ENCODE measurements around the gene TFF3.

The TFF3 gene

DNA sequence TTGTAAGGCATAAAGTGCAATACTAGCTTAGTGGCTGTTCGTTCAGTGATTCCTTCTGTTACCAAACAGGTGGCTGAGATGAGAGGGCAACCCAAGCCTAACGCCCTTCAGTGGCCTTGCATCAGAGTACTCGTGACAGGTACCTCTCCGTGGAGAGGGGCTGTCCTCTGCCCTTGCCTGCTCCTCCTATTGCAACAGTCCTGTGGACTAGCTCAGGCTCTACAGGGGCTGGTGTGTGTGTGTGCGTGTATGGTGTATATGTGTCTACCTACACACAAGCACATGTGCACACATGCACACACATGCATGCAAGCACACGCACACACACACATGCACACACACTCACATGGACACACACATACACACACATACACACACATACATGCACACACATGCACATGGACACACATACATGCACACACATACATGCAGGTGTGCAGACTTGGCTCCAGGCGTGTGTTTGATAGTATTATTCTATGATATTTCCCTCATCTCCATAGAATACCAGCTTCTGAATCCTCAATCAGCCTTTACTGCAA is 15.1 kb downstream of the TFF3 start:
- no peak for TF ChIP-seq EZH2phosphoT487 (conservative IDR thresholded peaks at IDR 0.05; ENCODE audit: low read length)
- no peak for TF ChIP-seq CTCF (IDR thresholded peaks at IDR 0.05; ENCODE audit: insufficient read depth, low read length, poor library complexity, severe bottlenecking)
- no peak overlapping the region for H3K9ac ChIP-seq (ENCODE audit: low read length)
- H3K27ac ChIP-seq (ENCODE audit: low read depth, low read length) = no peak overlapping the region
- H3K27me3 ChIP-seq (ENCODE audit: low read length) = no peaks in the 10 kb centered on the region
- H3K4me3 ChIP-seq (ENCODE audit: insufficient read depth, low read length, poor library complexity, severe bottlenecking) = no peak overlapping the region
- H3K36me3 ChIP-seq (ENCODE audit: low read length) = no peaks in the 10 kb centered on the region
- H3K9me2 ChIP-seq (replicated peaks; ENCODE audit: insufficient read depth, low read length) = no peaks in the 10 kb centered on the region
- H3F3A ChIP-seq (ENCODE audit: insufficient read depth) = no peaks in the 10 kb centered on the region
- H3K9me3 ChIP-seq (ENCODE audit: insufficient read depth, low read length) = no peaks in the 10 kb centered on the region
- H3K79me2 ChIP-seq (ENCODE audit: insufficient read depth, low read length) = no peaks in the 10 kb centered on the region
- no peaks in the 10 kb centered on the region for H4K20me1 ChIP-seq (ENCODE audit: low read depth, low read length)
- H2AFZ ChIP-seq (ENCODE audit: low read depth, low read length, severe bottlenecking) = no peak overlapping the region
- H3K4me2 ChIP-seq (ENCODE audit: low read depth, low read length, poor library complexity, severe bottlenecking) = no peak overlapping the region

- H3K27me3 ChIP-seq (ENCODE audit: low read length) = no peaks in the 10 kb centered on the region
These were observed 15.7 kb downstream of the TFF3 start for GRCh38 chr21:42299324-42300044.

DNA sequence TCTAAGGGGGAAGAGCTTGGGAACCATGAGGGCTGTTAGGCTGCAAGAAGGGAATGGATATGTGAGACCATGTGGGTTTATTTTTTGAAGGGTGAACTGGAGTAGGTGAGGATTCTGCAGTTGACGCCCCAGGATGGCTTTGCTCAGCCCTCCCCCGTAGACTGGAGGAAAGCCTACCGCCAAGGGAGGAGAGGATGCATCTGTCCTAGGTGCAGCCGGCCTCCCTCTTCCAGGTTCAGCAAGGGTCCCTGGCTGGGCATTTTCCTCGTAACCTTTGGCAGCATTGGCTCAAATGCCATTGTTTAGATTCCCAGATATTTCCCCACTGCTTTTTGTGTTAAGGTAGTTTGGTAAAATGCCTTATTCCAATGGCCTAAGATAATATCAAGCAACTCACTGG is 16.6 kb downstream of the TFF3 start:
- H3K27me3 ChIP-seq (ENCODE audit: low read length) = no peaks in the 10 kb centered on the region
- H3K4me3 ChIP-seq (ENCODE audit: insufficient read depth, low read length, poor library complexity, severe bottlenecking) = no peak overlapping the region
- H3K27ac ChIP-seq (ENCODE audit: low read depth, low read length) = no peak overlapping the region
- no peaks in the 10 kb centered on the region for H3K9me3 ChIP-seq (ENCODE audit: insufficient read depth, low read length)
- TF ChIP-seq CTCF (IDR thresholded peaks at IDR 0.05; ENCODE audit: insufficient read depth, low read length, poor library complexity, severe bottlenecking) = no peak
- TF ChIP-seq EZH2phosphoT487 (conservative IDR thresholded peaks at IDR 0.05; ENCODE audit: low read length) = no peak
- H3K9me2 ChIP-seq (replicated peaks; ENCODE audit: insufficient read depth, low read length) = no peaks in the 10 kb centered on the region
- H3K4me2 ChIP-seq (ENCODE audit: low read depth, low read length, poor library complexity, severe bottlenecking) = no peak overlapping the region
- no peak overlapping the region for H3K9ac ChIP-seq (ENCODE audit: low read length)
- no peaks in the 10 kb centered on the region for H3F3A ChIP-seq (ENCODE audit: insufficient read depth)
- no peak overlapping the region for H2AFZ ChIP-seq (ENCODE audit: low read depth, low read length, severe bottlenecking)
- no peaks in the 10 kb centered on the region for H3K36me3 ChIP-seq (ENCODE audit: low read length)
- no peaks in the 10 kb centered on the region for H3K79me2 ChIP-seq (ENCODE audit: insufficient read depth, low read length)
- no peaks in the 10 kb centered on the region for H4K20me1 ChIP-seq (ENCODE audit: low read depth, low read length)

More at GRCh38 chr21:42299324-42300044, 15.7 kb downstream of the TFF3 start:
- H4K20me1 ChIP-seq (ENCODE audit: low read depth, low read length) = no peaks in the 10 kb centered on the region
- TF ChIP-seq EZH2phosphoT487 (conservative IDR thresholded peaks at IDR 0.05; ENCODE audit: low read length) (no peak), CTCF (IDR thresholded peaks at IDR 0.05; ENCODE audit: insufficient read depth, low read length, poor library complexity, severe bottlenecking) (no peak)
- no peak overlapping the region for H3K4me2 ChIP-seq (ENCODE audit: low read depth, low read length, poor library complexity, severe bottlenecking)
- no peaks in the 10 kb centered on the region for H3K9me2 ChIP-seq (replicated peaks; ENCODE audit: insufficient read depth, low read length)
- no peaks in the 10 kb centered on the region for H3K79me2 ChIP-seq (ENCODE audit: insufficient read depth, low read length)
- H3K4me3 ChIP-seq (ENCODE audit: insufficient read depth, low read length, poor library complexity, severe bottlenecking) = no peak overlapping the region
- H3F3A ChIP-seq (ENCODE audit: insufficient read depth) = no peaks in the 10 kb centered on the region
- no peak overlapping the region for H2AFZ ChIP-seq (ENCODE audit: low read depth, low read length, severe bottlenecking)
- H3K36me3 ChIP-seq (ENCODE audit: low read length) = no peaks in the 10 kb centered on the region
- no peak overlapping the region for H3K27ac ChIP-seq (ENCODE audit: low read depth, low read length)
- no peaks in the 10 kb centered on the region for H3K9me3 ChIP-seq (ENCODE audit: insufficient read depth, low read length)
- H3K9ac ChIP-seq (ENCODE audit: low read length) = no peak overlapping the region

Measured in SU-DHL-6 (cell line).